Head of caudate nucleus (tissue), 42 donors: Measurements from ENCODE around the gene PRPF4.

Source experiments
- DNase-seq, 42 donors: peaks; one replicate each; pipeline versions ENCODE4 v3.0.0 to v3.0.0-alpha.2; 2020 to 2021; ENCODE audit warnings: mixed read lengths in 7 of 42
- intact Hi-C: fragments of 100-400 bp; cut with DNase I; formaldehyde crosslinking; loops from one replicate; pipeline ENCODE4 v1.15.0; 2022

The PRPF4 gene

DNA sequence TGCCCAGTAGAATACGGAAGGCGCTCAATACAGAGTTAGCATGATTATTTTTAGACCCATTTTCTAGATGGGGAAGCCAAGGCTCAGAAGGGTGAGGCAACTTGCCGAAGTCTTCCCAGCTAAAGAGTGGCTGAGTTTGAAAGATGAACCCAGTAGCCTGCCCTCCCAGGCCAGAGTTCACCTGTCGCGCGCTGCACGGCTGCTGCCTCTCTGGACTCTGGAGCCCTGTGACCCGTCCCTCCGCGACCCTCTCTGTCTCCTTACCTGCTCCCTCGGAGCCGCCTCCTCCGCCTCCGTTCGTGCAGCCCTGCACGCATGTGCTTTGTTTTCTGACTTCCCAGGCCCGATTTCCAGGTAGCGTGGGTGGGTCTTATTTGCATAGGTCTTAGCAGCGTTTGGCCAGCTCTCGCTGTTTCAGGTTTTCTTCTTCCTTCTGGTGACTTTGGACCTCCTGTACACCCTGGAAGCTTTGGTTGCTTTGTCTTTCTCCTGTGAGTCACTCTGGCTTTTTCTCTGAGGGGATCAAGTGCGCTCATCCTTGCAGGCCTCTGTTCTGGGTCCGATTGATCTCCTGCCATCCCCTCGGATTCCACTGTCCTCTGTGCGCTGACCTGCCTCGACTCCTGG is 27.4 kb downstream of the PRPF4 start, which contains the start of gene RNF183:
TSS of gene RNF183 (minus strand) at position 585 of the 627 bp plus-strand sequence. CDS start 5,192 bp downstream, outside the sequence.
- intact Hi-C loops = no loop called here

DNA sequence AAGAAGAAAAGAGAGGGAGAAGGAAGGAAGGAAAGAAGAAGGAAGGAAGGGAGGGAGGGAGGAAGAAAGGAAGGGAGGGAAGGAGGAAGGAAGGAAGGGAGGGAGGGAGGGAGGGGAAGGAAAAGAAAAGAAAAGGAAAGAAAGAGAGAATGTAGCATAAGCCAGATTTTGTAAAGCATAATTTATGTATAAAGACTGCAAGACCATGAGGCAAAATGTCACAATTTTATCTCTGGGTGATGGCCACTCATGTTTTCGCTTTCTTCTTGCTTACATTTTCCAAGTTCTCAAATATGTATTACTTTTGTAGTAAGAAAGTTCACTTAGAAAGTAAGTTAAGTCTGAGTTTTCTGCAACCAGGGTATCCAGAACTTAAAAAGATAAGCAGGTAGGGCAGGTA is 31.1 kb downstream of the PRPF4 start:
- intact Hi-C loops = no loop called here
- no peak for DNase-seq

More for the DNA sequence above, 27.4 kb downstream of the PRPF4 start, which contains the start of gene RNF183:
- no peak for DNase-seq

DNA sequence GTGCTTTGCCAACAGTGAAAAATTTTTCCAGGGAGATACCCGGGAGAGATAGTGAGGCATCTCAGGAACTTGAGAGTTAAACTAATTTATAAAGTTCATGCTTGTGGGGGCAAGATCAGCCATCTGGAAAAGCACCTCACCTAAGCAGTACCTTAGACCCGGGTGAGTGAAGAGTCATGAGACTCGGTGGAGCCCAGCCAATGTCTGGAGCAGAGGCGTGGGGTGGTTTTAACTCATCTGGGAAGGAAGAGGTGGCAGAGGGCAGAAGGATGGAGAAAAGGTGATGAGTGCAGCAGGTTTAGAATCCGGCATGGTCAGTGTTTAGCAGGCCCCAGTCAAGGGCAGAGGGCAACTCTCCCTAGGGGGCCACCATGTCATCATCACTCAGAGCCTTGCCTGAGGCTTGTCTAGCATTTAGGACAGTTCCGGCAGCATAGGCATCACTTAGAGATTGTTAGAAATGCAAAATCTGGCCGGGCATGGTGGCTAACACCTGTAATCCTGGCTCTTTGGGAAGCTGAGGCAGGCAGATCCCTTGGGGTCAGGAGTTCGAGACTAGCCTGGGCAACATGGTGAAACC is 32.0 kb downstream of the PRPF4 start:
- DNase-seq = no peak

DNA sequence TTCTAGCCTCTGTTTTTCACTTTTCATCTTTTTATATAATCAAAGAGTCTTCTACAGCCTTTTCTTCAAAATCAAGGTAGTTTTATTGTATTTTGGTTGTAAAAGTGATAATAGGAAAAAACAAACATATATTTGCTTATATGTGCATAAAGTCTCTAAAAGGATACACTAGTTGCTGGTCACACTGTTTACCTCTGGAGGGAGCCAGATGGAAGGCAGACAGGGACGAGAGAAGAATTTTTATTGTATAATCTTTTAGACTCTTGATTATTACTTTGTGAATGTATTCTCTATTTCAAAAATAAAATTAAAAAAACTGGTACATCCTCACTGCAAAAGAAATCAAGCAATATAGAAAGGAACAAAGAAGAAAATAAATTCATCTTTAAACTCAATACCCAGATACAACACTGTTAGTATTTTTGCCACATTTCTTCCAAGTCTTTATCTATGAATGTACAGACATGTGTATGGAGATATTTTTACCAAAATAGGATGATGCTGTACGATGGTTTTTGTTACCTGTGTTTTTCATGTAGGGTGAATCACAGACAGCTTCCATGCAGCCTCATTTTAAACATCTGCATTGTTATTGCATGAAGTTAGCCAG is 33.9 kb downstream of the PRPF4 start:
- intact Hi-C loops = no loop called here
- peak in 29 of 42 donors; percentile 10 to 80 (median 51) for DNase-seq

More for the DNA sequence above, 32.0 kb downstream of the PRPF4 start:
- intact Hi-C loops = no loop called here

GRCh38 chr9:113310538-113310937 is 35.1 kb downstream of the PRPF4 start:
- intact Hi-C loops = no loop called here
- DNase-seq = no peak

GRCh38 chr9:113311961-113312360 is 36.5 kb downstream of the PRPF4 start:
- DNase-seq = peak in 2 of 42 donors; percentile 6 to 32
- intact Hi-C loops = no loop called here

DNA sequence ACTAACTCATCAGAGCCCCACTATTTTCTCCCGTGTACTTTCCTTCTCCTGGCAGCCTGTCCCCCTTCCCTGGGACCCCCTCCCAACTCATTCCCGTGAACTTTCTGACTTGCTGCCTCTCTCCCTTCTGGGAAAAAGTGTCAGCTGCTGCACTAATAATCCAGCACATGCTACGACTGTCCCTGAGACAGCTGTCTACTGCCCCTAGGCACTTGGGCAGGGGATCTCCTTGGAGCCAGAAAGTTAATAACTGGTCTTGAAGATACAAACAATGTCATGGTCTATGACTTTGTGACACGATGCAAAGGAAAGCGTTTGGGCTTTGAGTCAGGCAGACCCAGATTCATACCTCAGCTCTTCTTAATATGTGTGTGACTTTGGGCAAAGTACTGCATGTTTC is 37.8 kb downstream of the PRPF4 start:
- intact Hi-C loops = no loop called here

DNA sequence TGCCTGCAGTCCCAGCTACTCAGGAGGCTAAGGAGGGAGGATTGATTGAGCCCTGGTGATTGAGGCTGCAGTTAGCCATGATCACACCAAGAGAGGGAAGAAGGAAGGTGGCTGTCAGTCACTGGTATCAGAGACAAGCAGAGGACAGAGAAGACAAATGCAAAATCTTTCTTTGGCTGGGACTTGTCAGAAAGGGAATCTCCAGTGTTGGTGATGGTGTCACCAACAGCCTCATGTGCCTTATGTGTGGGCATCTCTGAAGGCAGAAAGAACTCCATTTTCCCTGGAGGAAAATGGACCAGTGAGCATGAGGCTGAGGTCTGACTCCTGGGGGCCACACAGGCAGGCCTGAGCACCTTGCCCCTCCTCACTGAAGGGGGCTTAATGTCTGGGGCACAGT is 39.8 kb downstream of the PRPF4 start:
- DNase-seq = no peak
- intact Hi-C loops = no loop called here

More for the DNA sequence above, 37.8 kb downstream of the PRPF4 start:
- DNase-seq = no peak

- intact Hi-C loops = no loop called here
- DNase-seq = no peak
Observed at GRCh38 chr9:113316030-113316429, 40.6 kb downstream of the PRPF4 start.

DNA sequence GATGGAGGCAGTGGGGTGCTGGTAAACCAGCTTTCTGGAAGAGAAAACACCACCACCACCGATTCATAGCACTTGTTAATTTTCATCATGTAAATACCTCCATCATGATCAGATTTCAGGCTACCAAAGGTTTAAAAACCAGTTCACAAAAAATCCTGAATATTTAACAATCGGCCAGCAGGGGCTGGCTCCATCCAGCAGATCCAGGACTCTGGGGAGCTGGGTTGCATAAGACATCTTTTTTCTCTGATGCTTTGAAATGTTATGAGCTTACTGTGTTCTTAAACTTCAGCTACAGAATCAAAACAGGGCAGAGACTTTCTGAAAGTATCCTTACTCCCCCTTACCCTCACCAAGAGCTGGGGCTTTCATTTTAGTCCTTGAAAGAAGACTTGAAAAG is 42.3 kb downstream of the PRPF4 start:
- DNase-seq = no peak
- intact Hi-C loops = no loop called here

DNA sequence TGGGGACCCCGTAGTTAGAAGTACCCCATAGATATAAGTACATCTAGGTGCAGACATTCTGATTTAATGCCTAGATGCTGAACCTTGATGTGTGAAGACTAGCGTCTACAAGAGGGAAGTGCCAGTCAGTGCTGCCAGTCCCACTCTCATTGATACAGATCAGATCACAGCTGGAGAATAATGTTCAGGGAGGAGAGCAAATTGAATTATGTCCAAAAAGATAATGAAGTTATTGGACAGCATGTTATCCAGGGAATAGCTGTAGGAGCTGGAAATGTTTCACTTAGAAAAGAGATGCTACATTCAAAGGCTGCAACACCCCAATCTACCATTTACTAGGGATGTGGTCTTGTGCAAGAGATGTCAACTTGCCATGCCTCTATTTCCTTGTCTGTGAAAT is 43.6 kb downstream of the PRPF4 start:
- intact Hi-C loops = no loop called here

GRCh38 chr9:113320051-113320450 is 44.6 kb downstream of the PRPF4 start:
- DNase-seq = no peak
- intact Hi-C loops = no loop called here

More for the DNA sequence above, 43.6 kb downstream of the PRPF4 start:
- no peak for DNase-seq

GRCh38 chr9:113322671-113323070 is 47.2 kb downstream of the PRPF4 start:
- DNase-seq = no peak
- intact Hi-C loops = no loop called here

DNA sequence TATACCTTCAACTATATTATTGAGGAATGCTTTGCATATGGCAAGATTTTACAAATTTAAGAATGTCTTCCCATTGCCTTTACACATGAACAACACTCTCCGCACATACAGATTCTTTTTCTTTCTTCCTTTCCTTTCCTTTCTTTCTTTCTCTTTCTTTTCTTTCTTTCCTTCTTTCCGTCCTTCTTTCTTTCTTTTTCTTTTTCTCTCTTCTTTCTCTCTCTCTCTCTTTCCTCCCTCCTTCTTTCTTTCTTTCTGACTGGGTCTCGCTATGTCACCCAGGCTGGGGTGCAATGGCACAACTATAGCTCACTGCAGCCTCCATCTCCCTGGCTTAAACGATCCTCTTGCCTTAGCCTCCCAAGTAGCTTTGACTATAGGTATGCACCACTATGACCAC is 50.8 kb downstream of the PRPF4 start:
- DNase-seq = no peak
- intact Hi-C loops = no loop called here

DNA sequence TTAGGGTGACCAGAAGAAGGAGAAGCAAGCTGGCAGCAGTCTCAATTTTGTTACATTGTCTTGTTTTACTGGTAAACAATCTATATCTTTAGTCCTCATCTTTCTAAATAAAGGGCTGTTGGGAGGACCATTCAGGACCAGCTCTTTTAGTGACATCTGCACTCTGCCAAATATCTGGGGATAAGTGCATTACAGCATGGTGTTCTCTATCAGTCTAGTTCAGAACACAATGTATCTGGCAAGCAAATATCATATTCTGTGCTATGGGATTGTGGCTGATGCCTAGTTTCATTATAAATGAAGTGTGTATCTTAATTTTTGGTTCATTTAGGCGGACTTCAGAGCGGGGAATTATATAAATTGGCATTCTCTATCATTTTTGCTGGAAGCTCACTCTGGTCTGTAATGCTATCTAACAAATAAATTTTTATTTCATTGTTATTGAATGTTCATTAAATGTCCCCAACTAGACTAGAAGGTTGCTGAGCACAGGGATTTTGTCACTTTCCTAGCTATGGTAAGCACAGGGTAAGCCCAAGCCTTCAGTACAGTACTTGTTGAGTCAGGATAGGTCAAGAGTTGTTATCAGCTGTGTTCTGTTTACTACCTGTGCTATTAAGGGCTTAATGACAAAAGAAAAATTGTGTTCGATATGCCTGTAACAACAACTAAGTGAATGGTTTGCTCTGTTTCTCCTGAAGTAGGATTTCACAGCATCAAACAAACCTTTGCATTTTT is 52.8 kb downstream of the PRPF4 start:
- intact Hi-C loops = no loop called here
- no peak for DNase-seq

GRCh38 chr9:113331780-113332179 is 56.3 kb downstream of the PRPF4 start:
- intact Hi-C loops = no loop called here

DNA sequence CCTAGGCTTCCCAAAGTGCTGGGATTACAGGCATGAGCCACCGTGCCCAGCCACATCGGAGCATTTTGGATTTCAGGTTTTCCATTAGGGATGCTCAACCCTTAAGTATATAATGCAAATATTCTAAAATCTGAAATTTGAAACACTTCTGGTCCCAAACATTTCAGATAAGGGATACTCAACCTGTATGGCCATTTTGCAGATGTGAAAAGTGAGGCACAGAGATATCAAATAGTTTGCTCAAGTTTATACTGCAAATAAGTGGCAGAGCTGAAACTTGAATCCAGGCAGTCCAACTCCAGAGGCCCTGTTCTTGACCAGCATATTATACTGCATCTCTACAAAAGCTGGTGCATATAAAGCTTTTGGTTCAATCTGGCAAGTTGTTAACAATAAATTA is 62.3 kb downstream of the PRPF4 start:
- intact Hi-C loops = no loop called here
- no peak for DNase-seq

More at GRCh38 chr9:113331780-113332179, 56.3 kb downstream of the PRPF4 start:
- DNase-seq = no peak

DNA sequence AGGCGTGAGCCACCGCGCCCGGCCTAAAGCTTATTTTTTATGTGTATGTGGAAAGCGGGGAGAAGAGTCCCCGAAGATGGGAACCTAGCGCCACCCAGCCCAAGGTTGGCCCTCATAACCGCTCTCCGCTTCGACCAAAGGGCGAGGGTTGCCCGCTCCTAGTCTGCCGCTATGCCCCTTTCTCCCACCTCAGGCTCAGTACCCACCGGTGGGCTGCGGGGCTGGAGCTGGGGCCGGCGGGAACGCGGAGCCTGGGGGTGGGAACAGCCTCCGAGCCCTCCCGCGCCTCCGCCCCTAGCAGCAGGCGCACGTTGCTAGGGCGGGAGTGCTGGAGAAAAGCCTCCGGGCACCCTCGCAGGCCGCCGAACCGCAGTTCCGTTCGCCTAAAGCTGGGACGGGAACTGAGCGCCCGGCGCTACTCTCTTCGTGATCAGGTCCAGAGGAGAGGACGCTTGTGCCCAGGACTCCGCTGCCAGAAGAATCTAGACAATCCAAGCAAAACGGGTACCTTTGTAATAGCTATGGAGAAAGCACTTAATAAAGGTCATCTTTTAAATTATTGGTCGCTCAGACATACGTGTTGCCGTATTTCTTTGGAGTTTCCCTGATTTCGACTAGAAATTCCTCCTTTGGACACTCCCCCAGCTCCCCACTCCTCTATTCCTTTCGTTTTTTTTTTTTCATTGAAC is 64.7 kb downstream of the PRPF4 start, which contains the start of gene WDR31:
TSS of gene WDR31 (minus strand) at position 265 of the 689 bp plus-strand sequence. CDS start 8,253 bp downstream, outside the sequence.
- DNase-seq = peak; percentile 82 to 97 (median 91)
- intact Hi-C loops = loop anchor here (2.0 kb wide), 1 partner anchor 61 kb away; the partner anchor contains the start of gene ALAD
